GM06990 (cell line): ENCODE data around the gene GMPPA.

Experiments
- DNase-seq: peaks from one replicate; pipeline ENCODE4 v3.0.0-alpha.2; 2011; ENCODE audit not compliant: insufficient read length; ENCODE audit errors: extremely low read depth
- H3K27me3 ChIP-seq: replicated peaks from 2 replicates; pipeline ENCODE4 v1.6.0; 2011; ENCODE audit warnings: low read length; ENCODE audit not compliant: control insufficient read depth, insufficient read depth
- H3K36me3 ChIP-seq: 2 replicates; pipeline ENCODE4 v1.5.1; 2011; ENCODE audit warnings: low read length; ENCODE audit not compliant: control insufficient read depth, insufficient read depth
- H3K4me3 ChIP-seq: replicated peaks from 2 replicates; pipeline ENCODE4 v1.5.1; 2011; ENCODE audit warnings: low read depth, mild to moderate bottlenecking, control low read depth, low read length
- CTCF ChIP-seq: IDR thresholded peaks from 2 replicates; pipeline ENCODE4 v1.5.1; 2011; ENCODE audit warnings: low read length, control low read depth, mild to moderate bottlenecking, inconsistent platforms; ENCODE audit not compliant: insufficient read depth, poor library complexity, severe bottlenecking

Gene GMPPA

GRCh38 chr2:219536967-219537366, 38.3 kb downstream of the GMPPA start:
- no peak for TF ChIP-seq CTCF
- Histone ChIP-seq H3K36me3 (peaks cover 25% of the 10 kb centered on the region), H3K4me3 (no peak overlapping the region), H3K27me3 (no peaks in the 10 kb centered on the region; the same call in none of the 2 replicates)
- DNase-seq, result no peak

GRCh38 chr2:219537657-219538488, 39.2 kb downstream of the GMPPA start:
- DNase-seq, result no peak
- Histone ChIP-seq H3K4me3 (no peak overlapping the region), H3K27me3 (no peaks in the 10 kb centered on the region; the same call in 1 of the 2 replicates), H3K36me3 (peaks cover 25% of the 10 kb centered on the region)
- TF ChIP-seq CTCF, result no peak

GRCh38 chr2:219538504-219538951, 39.8 kb downstream of the GMPPA start:
- Histone ChIP-seq H3K27me3 (no peaks in the 10 kb centered on the region; the same call in 1 of the 2 replicates), H3K36me3 (peaks cover 25% of the 10 kb centered on the region), H3K4me3 (no peak overlapping the region)
- TF ChIP-seq CTCF, result no peak
- no peak for DNase-seq

- no peak for DNase-seq
- Histone ChIP-seq H3K36me3 (peaks cover 25% of the 10 kb centered on the region), H3K27me3 (no peaks in the 10 kb centered on the region), H3K4me3 (no peak overlapping the region)
- no peak for TF ChIP-seq CTCF
These were observed 40.5 kb downstream of the GMPPA start for GRCh38 chr2:219538956-219539788.

- DNase-seq, result no peak
- H3K27me3 ChIP-seq, result no peaks in the 10 kb centered on the region
- H3K4me3 ChIP-seq, result no peak overlapping the region
- TF ChIP-seq CTCF, result no peak
- peaks cover 25% of the 10 kb centered on the region for H3K36me3 ChIP-seq
These were observed 41.4 kb downstream of the GMPPA start for GRCh38 chr2:219539926-219540678.
